GM19372 (cell line): Measurements from ENCODE around the gene NPEPL1.
"Not testable (repeated sequence)": the region's sequence is repeated elsewhere in the genome, so short reads cannot be mapped to it uniquely, and the experiment has no call there.

Experiments used
- ATAC-seq: cut with Tn5 transposase; IDR thresholded peaks from one replicate; pipeline ENCODE4 v1.9.1; 2021; ENCODE audit warnings: mild to moderate bottlenecking, low read depth, moderate library complexity; ENCODE audit not compliant: unreplicated experiment

Gene NPEPL1

DNA sequence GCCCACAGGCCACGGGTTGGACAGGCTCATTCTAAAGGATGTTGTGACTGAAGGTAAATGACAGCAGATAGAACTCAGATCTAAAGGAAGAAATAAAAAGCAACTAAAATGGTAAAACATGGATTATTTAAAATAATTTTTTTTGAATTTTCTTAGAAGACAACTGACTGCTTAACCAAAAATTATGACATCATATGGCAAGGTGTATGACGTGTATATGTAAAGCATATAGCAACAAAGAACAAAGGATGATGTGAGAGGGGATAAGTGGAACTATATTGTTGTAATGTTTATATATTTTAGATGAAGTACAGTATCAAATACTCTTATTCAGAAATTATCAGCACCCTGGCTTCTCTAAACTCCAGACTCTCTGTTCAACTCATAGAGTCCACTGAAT is 38.6 kb downstream of the NPEPL1 start:
- no peak for ATAC-seq

DNA sequence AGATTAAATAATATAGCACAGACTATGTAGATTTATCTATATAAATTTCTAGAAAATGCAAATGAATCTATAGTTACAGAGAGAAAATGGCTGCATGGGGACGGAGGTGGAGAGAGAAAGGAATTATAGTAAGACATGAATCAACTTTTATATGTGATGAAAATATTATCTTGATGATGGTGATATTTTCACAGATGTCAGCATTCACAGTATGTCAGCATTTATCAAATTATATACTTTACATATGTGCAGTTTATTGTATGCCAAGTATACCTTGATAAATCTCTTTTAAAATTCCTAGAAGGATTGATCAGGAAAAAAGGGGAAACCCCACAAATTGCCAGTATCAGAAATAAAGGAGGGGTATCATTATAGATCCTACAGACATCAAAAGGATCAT is 44.6 kb downstream of the NPEPL1 start:
- no peak for ATAC-seq

- ATAC-seq = no peak
These were observed 48.0 kb downstream of the NPEPL1 start for GRCh38 chr20:58740356-58741308.

DNA sequence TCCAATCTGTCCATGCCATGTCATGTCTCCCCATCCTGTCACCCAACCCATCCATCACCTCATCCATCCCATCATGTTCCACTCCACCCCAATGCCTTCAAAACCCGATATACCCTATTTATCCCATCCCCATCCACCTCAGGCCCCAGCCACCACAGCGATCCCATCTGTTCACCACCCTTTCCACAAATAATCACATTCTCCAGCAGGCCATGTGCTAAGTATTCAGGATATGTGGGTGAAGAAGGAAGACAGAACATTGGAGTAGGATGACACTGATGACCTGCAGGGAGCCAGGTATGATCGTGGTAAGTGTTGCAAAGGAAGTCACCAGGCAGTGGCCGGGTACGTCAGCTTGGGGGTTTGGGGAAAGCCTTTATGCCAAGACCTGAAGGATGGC is 48.8 kb downstream of the NPEPL1 start:
- ATAC-seq = no peak

GRCh38 chr20:58742668-58743566 is 50.3 kb downstream of the NPEPL1 start:
- no peak for ATAC-seq

DNA sequence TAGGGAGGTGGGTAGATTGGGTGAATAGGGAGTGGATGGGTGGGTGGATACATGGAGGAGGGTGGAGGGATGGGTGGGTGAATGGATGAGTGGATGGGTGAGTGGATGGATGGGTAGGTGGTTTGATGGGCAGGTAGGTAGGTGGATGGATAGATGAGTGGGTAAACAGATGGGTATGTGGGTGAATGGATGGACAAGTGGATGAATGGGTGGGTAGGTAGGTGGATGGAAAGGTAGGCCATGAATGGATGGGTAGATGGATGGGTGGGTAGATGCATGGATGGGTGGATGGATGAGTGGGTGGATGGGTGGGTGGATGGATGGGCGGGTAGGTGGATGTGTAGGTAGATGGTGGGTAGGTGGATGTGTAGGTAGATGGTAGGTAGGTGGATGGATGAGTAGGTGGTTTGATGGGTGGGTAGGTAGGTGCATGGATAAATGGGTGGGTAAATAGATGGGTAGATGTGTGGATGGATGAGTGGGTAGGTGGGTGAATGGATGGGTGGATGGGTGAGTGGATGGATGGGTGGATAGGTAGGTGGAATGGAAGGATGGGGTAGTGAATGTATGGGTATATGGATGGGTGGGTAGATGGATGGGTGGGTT is 51.4 kb downstream of the NPEPL1 start:
- ATAC-seq = no peak

DNA sequence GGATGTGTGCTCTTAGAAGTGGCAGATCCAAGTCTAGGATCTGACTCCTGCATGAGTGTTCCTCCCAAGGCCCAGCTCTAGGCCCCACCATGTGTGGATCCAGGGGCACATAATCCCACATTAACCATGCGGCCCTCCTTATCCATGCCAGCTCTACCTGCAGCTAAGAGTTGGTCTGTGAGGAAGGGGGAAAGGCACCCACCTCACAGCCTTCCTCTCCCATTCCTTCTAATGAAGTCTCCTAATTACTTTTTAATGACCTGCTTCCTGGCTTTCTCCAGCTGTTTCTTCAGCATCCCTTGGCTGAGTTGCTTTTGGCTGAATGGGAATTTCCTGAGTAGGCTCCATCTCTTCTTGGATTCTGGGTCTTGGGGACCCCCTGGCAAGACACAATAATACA is 52.2 kb downstream of the NPEPL1 start:
- ATAC-seq = no peak

DNA sequence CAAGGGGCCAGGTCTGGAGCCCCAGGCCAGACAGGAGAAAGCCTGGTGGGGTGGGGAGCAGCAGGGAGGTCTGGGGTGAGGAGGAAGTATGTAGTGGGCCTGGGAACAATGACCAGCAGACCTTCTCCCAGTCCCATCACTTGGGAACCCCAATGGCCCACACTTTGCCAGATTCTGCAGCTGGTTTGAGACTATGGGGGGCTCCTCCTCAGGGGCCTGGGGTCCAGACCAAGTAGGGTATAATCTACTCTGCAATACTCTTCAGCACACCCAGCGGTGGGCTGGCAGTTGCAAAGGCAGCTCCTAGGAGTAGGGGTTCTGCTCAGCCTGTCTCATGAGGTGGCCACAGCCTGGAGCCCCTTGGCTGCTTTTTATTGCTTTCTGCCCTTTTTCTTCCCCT is 52.8 kb downstream of the NPEPL1 start:
- ATAC-seq = no peak

GRCh38 chr20:58746620-58747019 is 54.0 kb downstream of the NPEPL1 start:
- ATAC-seq = no peak

DNA sequence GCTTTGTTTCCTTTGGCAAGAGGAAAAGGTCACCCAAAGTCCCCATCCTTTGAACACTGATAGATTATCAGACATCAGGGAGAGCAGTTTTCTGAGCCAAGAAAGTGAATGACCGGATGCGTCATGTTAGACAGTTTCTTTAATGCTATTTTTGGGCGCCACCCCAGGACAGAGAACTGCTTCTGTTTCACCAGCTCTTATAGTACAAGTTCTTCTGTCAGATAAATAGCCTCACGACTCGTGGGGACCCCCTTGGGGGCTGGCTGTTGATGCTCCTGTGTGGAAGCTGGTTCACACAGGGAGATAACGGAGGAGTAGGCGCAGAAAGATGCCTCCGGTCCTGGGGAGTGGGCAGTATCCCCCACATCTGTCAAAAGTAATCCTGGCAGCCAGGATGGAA is 54.6 kb downstream of the NPEPL1 start:
- ATAC-seq = no peak

GRCh38 chr20:58748618-58749017 is 56.0 kb downstream of the NPEPL1 start:
- no peak for ATAC-seq

GRCh38 chr20:58749098-58749769 is 56.6 kb downstream of the NPEPL1 start:
- no peak for ATAC-seq

DNA sequence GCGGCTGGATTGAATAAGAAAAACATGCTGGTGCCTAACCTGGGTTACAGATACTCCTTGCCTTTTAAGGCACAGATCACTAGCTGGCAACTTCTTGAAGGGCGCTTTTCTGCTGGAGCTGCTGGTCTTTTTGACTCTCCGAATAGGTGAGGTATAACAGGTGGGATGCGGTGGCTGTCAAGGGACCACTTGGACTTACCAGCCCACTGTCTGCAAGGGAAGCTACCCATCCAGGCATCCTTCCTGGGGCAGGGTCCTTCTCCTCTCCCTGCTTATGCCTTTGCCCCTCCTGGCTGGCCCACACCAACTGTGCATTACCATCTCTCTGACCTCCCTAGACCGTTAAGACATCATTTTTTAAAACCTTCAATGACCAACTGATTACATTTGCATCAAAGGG is 57.4 kb downstream of the NPEPL1 start:
- no peak for ATAC-seq

DNA sequence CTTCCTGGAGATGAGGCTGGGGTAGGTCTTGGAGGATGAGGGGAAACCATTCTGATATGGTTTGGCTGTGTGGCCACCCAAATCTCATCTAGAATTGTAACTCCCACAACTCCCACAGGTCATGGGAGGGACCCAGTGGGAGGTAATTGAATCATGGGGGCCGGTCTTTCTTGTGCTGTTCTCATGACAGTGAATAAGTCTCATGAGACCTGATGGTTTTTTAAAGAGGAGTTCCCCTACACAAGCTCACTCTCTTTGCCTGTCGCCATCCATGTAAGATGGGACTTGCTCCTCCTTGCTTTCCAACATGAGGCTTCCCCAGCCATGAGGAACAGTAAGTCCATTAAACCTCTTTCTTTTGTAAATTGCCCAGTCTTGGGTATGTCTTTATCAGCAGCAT is 58.1 kb downstream of the NPEPL1 start:
- ATAC-seq = not testable (repeated sequence)

DNA sequence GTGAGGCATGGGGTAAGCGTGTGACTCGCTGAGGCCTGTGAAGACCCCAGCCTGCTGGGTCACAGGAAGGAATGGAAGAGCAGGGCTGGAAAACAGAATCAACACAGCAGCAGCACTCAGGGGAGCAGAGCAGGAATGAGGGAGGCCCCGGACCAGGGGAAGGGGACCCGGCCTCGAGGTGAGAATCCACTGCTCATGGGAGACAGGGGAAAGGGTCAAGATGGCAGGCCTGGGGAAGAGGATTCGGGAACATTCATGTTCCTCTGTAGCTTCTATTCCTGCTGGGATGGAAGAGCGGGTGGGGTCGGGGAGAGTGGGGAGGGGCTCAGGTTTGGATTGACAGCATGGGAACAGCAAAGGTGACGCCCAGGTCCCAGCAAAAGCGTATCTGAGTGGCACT is 59.4 kb downstream of the NPEPL1 start:
- ATAC-seq = no peak

DNA sequence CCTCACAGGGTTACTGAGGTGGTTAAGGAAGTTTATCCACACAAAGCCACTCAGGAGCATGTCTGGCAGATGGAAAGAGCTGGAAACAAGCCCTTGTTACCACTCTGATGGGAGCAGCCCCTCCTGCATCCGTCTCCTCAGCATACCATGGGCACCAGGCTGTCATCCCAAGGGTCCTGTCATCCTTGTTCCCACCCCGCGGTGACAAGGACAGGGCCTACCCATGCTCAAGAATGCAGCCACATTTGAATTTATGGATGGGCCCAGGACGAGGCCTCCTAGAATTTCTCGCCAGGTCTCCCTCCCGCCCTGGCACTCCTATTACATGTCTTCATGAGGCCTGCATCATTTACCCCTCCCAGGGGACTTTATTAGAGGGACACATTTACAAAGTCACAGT is 60.0 kb downstream of the NPEPL1 start:
- no peak for ATAC-seq

DNA sequence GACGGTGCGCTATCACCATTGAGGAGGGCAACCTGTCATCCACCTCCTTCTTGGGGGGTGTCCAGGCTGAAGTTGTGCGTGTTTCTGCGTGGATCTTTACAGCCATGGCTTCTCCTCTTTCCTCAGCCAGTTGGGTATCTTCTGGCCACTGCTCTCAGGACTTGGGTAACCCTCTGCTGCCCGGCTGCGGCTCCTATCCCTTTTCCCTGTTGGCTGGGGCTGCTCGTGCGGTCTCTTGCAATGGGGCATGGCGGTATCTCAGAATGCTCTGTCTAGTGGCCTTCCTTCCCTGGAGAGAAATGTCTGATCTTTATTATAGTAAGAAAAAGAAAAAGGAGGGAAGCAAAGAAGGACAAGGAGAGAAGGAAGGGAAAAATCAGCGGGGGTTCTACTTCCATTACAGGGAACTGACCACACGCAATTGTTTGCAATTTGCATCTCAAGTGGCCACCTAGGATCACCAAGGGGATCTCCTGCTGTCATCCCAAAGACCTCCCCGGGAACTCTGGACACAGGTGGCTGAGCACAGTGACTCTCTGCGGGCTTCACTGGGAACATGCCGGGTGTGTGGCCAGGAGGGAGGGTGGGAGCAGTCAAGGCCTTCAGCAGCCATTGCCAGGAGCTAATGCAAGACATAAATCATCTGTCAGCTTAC is 60.8 kb downstream of the NPEPL1 start:
- no peak for ATAC-seq

GRCh38 chr20:58753922-58754551 is 61.4 kb downstream of the NPEPL1 start:
- ATAC-seq = no peak

- no peak for ATAC-seq
These were observed 62.0 kb downstream of the NPEPL1 start for GRCh38 chr20:58754584-58754983.
